Epithelial cell of proximal tubule (primary cell): ENCODE measurements around the gene RAPGEF3. TPM values are rescaled to one million over a fixed set of nuclear protein-coding genes. Genes with fewer than 3 reads are reported as not detected.

Source experiments
- DNase-seq: peaks from one replicate; pipeline ENCODE4 v3.0.0-alpha.2; 2011; ENCODE audit warnings: low read depth
- H3K4me3 ChIP-seq: 2 replicates; pipeline ENCODE4 v1.5.1; 2011; ENCODE audit warnings: low read depth, mild to moderate bottlenecking, low read length
- CTCF ChIP-seq: conservative IDR thresholded peaks from 2 replicates; pipeline ENCODE4 v1.5.1; 2012; ENCODE audit warnings: low read depth, mild to moderate bottlenecking, low read length
- total RNA-seq: library from RNA; depleted of rRNA; stranded (reverse); fragments of >200 nt; gene quantifications from 2 replicates; pipeline ENCODE4 v1.2.3, GENCODE V29; 2015

Gene RAPGEF3
- total RNA-seq, 1 donor from 2014 or later, result 102 TPM

- peak; percentile 52 for TF ChIP-seq CTCF
- no peak overlapping the region for H3K4me3 ChIP-seq
- DNase-seq, result no peak
Measured at GRCh38 chr12:47802312-47802711, 43.6 kb upstream of the RAPGEF3 start.

GRCh38 chr12:47801904-47802246 lies 43.2 kb upstream of the RAPGEF3 start:
- no peak overlapping the region for H3K4me3 ChIP-seq

GRCh38 chr12:47801170-47801903 lies 42.7 kb upstream of the RAPGEF3 start:
- DNase-seq, result peak; percentile 78
- no peak overlapping the region for H3K4me3 ChIP-seq
- TF ChIP-seq CTCF, result peak; percentile 51

More at GRCh38 chr12:47801904-47802246, 43.2 kb upstream of the RAPGEF3 start:
- TF ChIP-seq CTCF, result no peak
- no peak for DNase-seq

GRCh38 chr12:47800582-47800981 lies 41.9 kb upstream of the RAPGEF3 start:
- H3K4me3 ChIP-seq, result no peak overlapping the region
- DNase-seq, result no peak
- no peak for TF ChIP-seq CTCF

- TF ChIP-seq CTCF, result no peak
- DNase-seq, result no peak
- H3K4me3 ChIP-seq, result no peak overlapping the region
Measured at GRCh38 chr12:47799357-47799955, 40.8 kb upstream of the RAPGEF3 start.

- DNase-seq, result no peak
- no peak for TF ChIP-seq CTCF
- no peak overlapping the region for H3K4me3 ChIP-seq
Measured at GRCh38 chr12:47798382-47798948, 39.8 kb upstream of the RAPGEF3 start.

GRCh38 chr12:47797441-47797840 lies 38.8 kb upstream of the RAPGEF3 start:
- no peak overlapping the region for H3K4me3 ChIP-seq
- DNase-seq, result no peak
- TF ChIP-seq CTCF, result peak; percentile 47
